GM12891 (cell line): Measurements from ENCODE around the gene PARVB.
A peak's percentile ranks its signal among the peaks of the same experiment; 100 is the strongest.

Experiments
- DNase-seq: peaks from one replicate; pipeline ENCODE4 v3.0.0; 2011; ENCODE audit warnings: low spot score; ENCODE audit not compliant: insufficient read length
- FAIRE-seq: peaks from 2 replicates; lab custom pipeline; 2011; peaks lifted over from hg19 to GRCh38; lab: Jason Lieb, UNC
- PAX5 ChIP-seq: IDR thresholded peaks from 2 replicates; pipeline ENCODE4 v1.6.1; 2011; ENCODE audit warnings: low read length, moderate library complexity, mild to moderate bottlenecking; ENCODE audit not compliant: insufficient read depth, severe bottlenecking
- POLR2A ChIP-seq: IDR thresholded peaks from 2 replicates; pipeline ENCODE4 v1.6.1; 2011; ENCODE audit warnings: low read depth, low read length, control low read depth
- POLR2AphosphoS5 ChIP-seq: IDR thresholded peaks from 2 replicates; pipeline ENCODE4 v1.6.1; 2011; ENCODE audit warnings: low read depth, low read length, control low read depth
- POU2F2 ChIP-seq: IDR thresholded peaks from 2 replicates; pipeline ENCODE4 v1.6.1; 2011; ENCODE audit warnings: low read depth, mild to moderate bottlenecking, control low read depth, low read length, moderate library complexity
- SPI1 ChIP-seq: IDR thresholded peaks from 2 replicates; pipeline ENCODE4 v1.6.1; 2011; ENCODE audit warnings: low read depth, low read length, control low read depth
- TAF1 ChIP-seq: IDR thresholded peaks from 2 replicates; pipeline ENCODE4 v1.6.1; 2011; ENCODE audit warnings: low read depth, low read length, control low read depth

Gene PARVB

GRCh38 chr22:43990044-43990443, 34.1 kb upstream of the PARVB start:
- FAIRE-seq: no peak
- no peak for TF ChIP-seq POLR2A
- no peak for TF ChIP-seq SPI1
- no peak for TF ChIP-seq POU2F2
- no peak for TF ChIP-seq PAX5
- TF ChIP-seq POLR2AphosphoS5: no peak
- TF ChIP-seq TAF1: no peak
- no peak for DNase-seq

GRCh38 chr22:43991316-43992020, 32.6 kb upstream of the PARVB start:
- no peak for FAIRE-seq
- no peak for DNase-seq
- TF ChIP-seq TAF1 (no peak), PAX5 (no peak), POU2F2 (no peak), SPI1 (no peak), POLR2AphosphoS5 (no peak), POLR2A (no peak)

GRCh38 chr22:43992331-43992821, 31.7 kb upstream of the PARVB start:
- TF ChIP-seq SPI1: no peak
- TF ChIP-seq POU2F2: no peak
- no peak for TF ChIP-seq POLR2A
- no peak for TF ChIP-seq TAF1
- no peak for TF ChIP-seq POLR2AphosphoS5
- TF ChIP-seq PAX5: no peak
- FAIRE-seq: no peak

GRCh38 chr22:43993072-43993760, 30.9 kb upstream of the PARVB start:
- DNase-seq (peak; percentile 77), FAIRE-seq (peak; percentile 91)
- TF ChIP-seq POLR2A (no peak), TAF1 (no peak), SPI1 (0 out of 2 replicates have a peak, but pooled peaks have one; percentile 8)

More at GRCh38 chr22:43992331-43992821, 31.7 kb upstream of the PARVB start:
- no peak for DNase-seq

GRCh38 chr22:43994006-43994405, 30.1 kb upstream of the PARVB start:
- DNase-seq (no peak), FAIRE-seq (no peak)
- TF ChIP-seq SPI1: no peak
- no peak for TF ChIP-seq TAF1
- TF ChIP-seq POLR2A: no peak
- TF ChIP-seq POLR2AphosphoS5: no peak
- TF ChIP-seq POU2F2: no peak
- no peak for TF ChIP-seq PAX5

- FAIRE-seq (no peak), DNase-seq (no peak)
- no peak for TF ChIP-seq PAX5
- no peak for TF ChIP-seq POU2F2
- TF ChIP-seq POLR2A: no peak
- no peak for TF ChIP-seq TAF1
- TF ChIP-seq SPI1: no peak
- TF ChIP-seq POLR2AphosphoS5: no peak
These were observed 29.7 kb upstream of the PARVB start for GRCh38 chr22:43994416-43994815.

- TF ChIP-seq POU2F2 (no peak), SPI1 (no peak), PAX5 (no peak), POLR2A (no peak), TAF1 (no peak)
- FAIRE-seq (no peak), DNase-seq (no peak)
These were observed 28.9 kb upstream of the PARVB start for GRCh38 chr22:43995057-43995685.

- DNase-seq (no peak), FAIRE-seq (no peak)
- TF ChIP-seq TAF1: no peak
These were observed 28.3 kb upstream of the PARVB start for GRCh38 chr22:43995798-43996169.

- DNase-seq (peak; percentile 82), FAIRE-seq (peak; percentile 92)
- TF ChIP-seq SPI1 (peak; percentile 32; the same call in 1 of the 2 replicates), POLR2AphosphoS5 (no peak), TAF1 (0 out of 2 replicates have a peak, but pooled peaks have one; percentile 39)
These were observed 27.7 kb upstream of the PARVB start for GRCh38 chr22:43996170-43996980.

GRCh38 chr22:43996981-43997265, 27.2 kb upstream of the PARVB start:
- DNase-seq (no peak), FAIRE-seq (no peak)
- TF ChIP-seq POLR2AphosphoS5: no peak
- no peak for TF ChIP-seq POLR2A
- no peak for TF ChIP-seq POU2F2
- TF ChIP-seq TAF1: no peak
- no peak for TF ChIP-seq SPI1
- TF ChIP-seq PAX5: no peak
